Measurements from ENCODE around the gene TSKS.

- TF ChIP-seq CTCF (IDR thresholded peaks at IDR 0.05) = peak in 1 of 4 experiments; percentile 13
- TF ChIP-seq EP300 (IDR thresholded peaks at IDR 0.05) = no peak
These were observed 72.9 kb downstream of the TSKS start for GRCh38 chr19:49690079-49690655.
